HG03175 (cell line): ENCODE data around the gene PTN.

Experiments
- ATAC-seq: cut with Tn5 transposase; IDR thresholded peaks from one replicate; pipeline ENCODE4 v1.9.1; 2021; ENCODE audit warnings: mild to moderate bottlenecking, moderate library complexity; ENCODE audit not compliant: unreplicated experiment

Gene PTN

DNA sequence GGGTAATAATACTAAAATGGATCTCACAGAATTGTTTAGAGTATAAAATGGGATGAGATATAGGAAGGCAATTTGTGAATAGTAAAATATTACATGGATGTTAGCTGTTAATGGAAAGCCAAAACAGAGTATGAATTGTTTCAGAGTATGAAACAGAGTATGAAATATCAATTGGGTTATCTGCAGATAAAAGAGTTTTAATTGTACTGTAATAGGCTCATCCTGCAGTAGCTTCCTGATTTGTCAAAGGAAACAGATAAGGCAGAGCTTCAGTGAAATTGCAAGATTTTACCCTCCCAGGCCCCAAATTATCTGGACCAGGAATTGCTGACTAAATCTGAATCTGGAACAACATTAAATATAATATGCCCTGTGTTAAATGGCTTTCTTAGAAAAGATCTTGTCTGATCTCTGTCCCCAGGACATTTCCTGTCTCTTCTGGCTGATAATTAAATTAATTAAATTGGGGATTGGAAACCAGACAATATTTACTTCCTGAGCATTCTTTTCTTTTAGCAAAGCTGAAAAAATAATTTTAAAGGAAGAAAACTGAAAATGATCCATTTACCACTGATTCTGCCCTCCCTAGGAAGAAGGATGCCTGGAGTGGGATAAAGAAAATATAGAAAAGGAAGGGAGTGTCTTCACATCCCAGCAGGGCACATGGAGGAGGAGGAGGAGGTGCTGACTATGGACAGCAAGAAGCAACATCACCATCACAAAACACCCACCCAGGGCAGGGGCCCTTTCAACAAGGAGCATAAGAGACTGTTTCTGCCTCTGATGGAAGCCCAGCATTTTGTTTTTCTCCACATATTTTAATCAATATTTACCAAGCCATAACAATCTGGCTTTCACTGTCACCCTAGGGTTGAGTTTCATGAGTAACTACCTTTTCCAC, 18.5 kb downstream of the PTN start:
- no peak for ATAC-seq

DNA sequence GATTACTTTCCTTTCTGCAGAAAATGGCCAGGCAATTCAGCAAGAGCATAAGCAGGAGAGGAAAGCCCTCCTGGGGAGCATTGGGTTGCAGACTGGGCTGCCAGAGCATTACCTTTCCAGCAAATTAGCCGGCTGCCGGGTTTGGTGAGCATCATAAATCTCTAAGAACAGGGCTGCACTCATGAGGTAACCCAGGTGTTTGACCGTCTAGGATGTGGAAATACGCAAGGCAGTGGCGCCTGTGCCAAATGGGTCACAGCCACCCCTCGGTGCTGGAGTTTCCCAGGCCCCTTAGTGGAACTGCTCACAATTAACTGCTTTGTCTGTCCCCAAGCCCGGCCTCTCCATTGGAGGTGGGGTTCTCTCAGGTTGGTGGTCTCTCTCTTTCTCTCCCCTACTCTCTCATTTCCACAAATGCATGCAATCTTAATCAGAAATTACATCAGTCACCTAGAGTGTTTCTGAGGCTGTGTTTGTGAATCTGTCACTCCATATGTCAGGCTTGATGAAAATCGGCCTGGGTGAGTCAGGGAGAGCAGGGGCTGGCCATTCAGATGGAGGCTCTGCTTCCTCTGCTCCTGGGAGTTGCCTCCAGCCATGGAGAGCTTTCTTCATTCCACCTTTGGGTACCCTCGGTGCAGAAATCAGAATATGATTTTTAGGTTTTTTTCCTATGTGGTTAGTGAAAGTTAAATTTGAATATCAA, 26.7 kb downstream of the PTN start:
- no peak for ATAC-seq

DNA sequence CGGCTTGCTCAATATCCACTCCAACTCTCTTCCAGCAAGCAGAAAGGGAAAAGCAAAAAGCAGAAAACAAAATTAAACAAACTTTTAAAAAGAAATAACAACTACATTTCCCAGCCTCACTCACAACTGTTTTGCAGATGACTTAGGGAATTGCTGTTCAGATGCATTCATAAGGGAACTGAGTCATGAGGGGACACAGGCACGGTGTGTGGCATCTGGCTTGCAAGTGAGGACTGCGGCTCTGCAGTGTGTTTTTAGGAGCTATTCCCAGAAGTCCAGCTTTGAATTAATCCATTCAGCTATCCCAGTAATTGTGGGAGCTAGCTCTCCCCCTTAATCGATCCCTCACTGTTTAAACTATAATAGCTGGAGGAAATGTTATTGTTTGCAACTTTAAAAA, 30.3 kb downstream of the PTN start:
- ATAC-seq: no peak

DNA sequence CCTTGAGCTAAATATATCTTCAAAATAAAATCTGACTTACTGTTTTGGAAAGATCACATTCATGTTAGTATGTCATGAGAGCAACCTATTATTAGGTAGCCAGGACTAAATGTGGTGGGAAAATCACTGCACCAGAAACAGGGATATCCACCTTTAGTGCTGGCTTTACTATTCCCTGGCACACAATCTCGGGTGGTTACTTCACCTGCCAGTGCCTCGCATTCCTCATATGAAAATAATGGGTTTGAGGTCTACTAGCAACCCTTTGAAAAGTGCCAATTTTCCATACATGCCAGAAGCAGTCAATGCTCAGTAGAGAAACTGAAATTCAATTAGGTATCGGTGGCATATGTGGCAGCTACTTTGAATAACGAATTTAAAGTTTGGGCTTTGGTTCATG, 36.8 kb downstream of the PTN start:
- no peak for ATAC-seq

DNA sequence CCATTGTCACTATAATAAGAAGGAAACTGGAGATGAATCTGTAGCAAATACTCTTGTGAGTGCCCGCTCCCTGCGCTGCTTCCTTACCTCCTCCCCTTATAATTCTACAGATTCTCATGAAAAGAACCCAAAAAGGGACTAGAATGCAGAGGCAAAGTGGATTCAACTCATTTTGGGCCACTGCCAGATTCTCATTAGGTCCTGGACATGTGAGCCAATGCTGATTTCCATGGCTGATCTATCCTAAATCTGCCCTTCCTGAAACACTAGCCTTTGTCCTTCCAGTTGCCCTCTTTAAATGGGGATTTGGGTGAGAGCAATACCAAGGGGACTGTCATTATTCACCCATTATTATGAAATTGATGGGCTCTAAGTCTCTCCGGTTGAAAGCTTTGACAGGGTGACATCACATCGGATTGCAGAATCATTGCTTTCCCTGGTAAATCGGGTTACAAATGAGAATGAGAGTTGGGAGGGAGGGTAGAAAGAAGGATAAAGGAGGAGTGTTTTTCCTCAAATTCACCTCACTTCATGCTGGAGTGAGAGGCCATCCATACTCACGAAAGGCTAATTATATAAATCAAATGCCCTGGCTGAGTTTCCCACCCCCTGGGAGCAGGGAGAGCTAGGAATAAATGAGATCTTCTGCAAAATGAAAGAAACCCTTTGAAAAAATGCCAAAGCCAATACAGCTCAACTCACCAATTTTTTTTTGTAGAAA, 37.5 kb downstream of the PTN start:
- no peak for ATAC-seq

DNA sequence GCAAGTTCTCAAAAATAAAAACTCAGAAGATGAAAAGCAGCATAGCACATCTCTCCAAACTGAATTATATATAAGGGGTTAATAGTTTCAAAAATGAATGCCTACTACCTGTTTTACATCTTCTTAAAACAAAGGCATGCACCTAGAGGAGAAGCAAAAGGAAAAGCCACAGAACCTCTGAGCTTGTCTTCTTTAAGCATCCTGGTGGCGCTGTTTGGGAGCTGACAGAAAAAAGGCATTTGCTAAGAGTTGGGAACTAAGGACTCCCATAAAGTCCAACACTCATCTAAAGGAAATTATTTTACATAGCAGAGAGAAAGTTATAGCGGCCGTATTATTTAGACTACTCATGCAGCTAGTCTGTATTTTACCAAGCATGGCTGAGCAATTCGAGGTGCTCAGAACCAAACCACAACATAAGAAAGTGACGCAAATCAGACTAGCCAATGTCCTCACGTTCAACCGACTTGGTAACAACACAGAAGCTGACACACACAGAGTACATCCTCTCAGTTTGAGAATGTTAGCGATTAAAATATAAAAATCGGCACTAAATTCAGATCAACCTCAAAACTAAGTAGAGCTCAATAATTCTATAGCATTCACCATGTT, 38.8 kb downstream of the PTN start:
- no peak for ATAC-seq

DNA sequence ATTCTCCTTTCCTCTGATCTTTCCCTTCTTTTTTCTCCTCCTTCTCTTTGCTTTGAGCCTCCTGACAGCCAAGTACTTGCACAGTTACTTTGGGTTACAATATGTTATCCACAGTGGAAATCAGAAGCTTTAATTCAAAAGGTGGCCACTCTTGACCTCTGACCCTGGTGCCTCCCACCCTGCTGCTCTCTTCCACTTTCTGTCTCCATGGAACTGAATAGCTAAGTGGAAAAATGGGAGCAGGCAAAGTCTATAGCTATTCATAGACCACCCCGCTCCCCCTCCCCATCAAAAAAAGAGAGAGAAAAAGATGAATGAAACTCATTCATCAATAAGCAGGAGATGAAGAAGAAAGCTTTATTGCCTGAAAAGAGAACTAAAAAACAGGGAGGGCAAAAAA, 39.4 kb downstream of the PTN start:
- ATAC-seq: no peak

DNA sequence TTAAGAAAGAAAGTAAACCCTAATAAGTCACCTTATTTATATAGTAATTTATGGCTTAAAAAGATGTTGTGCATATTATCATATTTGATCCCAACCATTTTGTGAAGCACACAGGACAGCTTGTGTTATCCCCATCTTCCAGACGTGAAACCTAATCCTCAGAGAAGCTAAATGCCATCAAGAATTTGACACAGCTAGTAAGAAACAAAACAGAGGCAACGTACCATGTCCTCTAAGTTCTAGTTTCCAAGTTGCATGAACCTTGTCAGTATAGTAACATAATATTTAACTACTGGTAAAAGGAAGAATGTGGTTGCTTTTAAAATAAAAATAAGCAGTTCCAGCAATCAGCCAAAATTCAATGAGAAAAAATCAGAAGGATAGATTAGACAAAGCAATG, 41.5 kb downstream of the PTN start:
- ATAC-seq: no peak

DNA sequence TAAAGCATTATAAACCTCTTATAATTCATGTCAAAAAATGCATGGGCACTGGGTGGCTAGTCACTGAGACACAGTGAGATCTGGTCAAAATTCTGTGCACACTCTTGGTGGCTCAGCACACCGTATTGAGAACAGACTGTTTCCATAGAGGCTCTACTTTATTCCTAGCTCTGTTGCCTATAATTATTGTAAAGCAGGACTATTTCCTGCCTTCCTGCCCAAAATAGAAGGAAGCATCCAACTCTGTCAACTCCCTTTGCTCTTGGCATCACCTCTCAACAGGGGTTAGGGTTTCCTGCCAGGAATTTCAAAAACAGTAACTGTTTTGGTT, 45.1 kb downstream of the PTN start:
- no peak for ATAC-seq

DNA sequence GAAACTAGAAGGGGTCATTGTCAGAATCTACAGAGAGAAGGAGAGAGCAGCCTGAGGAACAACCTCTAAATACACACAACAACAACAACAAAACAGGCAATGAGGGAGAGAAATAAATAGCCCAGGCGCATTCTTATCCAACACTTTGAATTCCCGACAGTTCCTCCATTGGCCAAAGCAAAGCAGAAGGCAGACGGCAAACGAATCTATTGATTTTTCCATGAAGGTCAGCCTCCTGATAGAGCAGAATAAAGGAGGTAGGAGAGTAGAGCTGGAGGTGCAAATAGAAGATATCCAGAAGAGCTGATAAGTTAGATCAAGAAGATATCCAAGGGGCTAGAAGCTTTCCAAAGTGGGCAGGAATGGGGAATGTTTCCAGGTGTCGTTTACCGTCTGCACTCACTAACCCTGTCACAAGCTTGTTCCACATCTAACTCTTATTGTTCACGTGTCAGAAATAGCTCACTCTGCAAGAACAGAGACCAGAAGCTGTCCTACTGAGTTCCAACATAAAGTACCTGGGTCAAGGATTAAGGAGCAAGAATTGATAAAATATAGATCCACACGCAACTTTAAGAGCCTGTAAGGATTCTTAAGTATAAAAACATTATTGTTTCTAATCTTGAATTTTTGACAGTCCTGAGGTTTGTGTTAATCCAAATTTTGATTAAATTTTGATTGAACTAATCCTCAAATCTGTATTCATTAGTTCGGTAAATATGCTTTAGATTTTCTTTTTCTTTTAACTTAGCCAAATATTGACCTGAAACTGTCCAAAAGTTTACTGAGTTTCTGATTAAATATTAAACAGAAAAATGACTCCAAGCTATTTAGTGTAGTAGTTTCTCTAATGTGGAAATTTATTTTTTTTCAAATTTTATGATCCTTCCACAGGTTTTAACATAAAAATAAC, 45.7 kb downstream of the PTN start:
- ATAC-seq: no peak

DNA sequence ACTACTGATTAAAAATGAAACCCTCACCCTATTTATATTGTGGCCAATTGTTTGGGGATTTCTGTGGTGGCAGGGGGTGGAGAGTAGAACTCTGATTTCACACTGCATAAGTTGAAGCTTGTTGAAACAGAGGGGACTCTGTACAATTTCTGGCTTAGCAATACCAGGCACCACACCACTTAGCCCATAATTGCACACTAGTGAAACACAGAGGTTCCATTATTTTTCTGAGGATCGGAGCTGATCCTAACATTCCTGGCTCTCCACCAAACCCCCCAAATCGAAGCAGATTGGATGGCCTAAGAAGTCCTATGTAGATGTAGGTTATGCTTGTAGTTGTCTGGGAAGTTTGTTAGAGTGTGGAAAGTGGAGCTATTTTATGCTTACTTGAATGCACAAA, 47.0 kb downstream of the PTN start:
- ATAC-seq: no peak

DNA sequence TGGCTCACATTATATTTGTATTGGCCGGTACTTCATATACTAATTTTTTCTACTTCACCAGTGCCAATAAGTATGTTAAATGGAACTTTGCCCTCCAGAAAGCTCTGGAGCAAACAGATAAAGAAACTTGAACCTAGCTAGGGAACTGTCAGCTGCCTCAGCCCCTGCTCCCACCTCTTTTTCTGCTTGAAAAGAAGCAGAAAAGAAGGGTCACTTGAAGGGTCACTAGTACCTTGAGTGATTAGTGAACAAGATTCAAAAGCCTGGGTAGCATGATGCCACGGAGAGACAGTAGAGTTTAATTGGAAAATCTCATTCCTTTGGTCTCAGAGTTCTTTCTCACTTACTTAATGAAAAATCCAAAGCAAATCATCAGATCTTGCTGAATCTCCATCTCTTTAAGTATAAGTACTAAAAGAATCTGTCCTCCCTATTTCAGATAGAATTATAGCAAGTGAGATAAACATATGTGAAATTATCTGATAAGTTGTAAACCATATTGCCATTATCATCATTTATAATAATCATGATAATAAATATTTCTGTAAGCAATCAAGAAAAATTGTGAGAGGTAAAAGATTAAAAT, 47.7 kb downstream of the PTN start:
- no peak for ATAC-seq

DNA sequence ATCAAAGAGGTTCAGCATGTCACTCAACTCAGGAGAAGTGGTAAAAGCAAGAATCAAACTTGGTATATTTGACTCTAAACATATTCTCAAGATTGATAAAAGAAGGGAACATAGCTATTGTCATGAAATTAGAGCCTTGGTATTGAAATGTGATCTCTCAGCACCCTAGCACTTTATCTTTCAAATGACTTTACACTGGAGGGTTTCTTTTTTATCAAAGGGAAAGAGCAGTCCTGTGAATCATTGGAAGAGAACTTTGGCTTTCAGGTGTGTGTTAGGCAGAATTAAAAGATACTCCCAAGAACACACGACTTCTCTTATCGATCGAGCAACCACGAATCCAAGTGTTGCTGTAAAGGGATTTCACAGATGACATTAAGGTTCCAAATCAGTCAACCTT, 54.4 kb downstream of the PTN start:
- ATAC-seq: no peak

DNA sequence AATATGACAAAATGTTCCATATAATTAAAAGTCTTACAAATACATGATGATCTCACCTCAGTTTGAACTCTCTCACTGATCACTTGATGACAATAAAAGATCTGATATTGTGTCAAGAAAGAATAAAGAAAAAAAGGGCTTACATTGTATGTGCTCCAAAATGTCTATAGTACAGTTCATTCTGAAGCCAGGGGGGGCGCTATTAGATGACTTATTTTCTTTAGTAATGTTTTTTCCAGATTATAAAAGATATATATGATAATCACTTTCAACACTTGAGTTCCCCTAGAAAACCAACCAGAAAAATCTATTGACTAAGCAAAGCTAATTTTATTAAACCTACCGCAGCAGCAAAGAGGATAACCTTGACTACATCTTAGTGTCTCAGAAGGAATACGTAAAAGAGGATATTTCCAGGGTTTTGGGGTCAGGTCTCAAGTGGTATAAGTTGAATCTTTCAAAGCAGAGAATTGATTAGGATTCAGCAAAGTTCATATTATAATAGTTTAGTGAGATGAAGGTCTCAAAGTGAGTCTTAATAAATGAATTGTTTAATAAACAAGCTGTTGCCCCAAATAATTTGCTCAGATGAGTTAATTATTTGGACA, 55.8 kb downstream of the PTN start:
- ATAC-seq: no peak

DNA sequence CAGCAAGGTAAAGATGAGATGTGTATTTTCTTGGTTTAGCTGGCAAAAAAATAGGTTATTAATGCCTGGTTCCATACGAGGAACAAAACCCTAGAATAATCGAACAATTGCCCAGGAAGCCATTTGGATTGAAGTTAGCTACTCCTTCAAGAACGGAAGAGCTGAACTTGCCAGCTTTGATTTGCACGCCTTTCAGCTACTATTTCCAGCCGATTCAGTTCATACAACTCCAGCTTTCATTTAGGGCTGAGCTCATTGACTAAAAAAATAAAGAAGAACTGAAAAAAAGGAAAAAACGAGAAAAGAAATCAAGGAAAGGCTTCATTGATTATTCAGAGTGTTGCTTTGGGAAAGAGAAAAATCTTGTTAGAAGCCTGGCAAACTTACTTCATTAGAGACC, 60.4 kb downstream of the PTN start:
- no peak for ATAC-seq

DNA sequence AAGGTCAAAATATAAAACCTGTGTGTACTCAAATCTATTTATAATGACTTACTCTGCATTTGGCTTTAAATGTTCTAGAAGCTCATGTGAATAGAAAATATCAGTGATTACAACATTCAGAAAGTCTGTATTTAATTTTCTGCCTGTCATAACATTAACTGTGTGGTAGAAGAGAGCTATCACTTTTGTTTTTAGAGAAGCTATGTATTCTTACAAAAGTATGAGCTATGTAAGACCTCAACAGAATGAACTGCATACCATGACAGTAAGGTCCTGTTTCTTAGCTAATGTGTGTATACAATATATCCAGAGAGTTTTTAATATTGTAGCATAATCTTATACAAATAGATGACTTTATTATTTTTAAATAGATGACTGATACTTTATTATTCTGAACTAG, 61.5 kb downstream of the PTN start:
- ATAC-seq: no peak

DNA sequence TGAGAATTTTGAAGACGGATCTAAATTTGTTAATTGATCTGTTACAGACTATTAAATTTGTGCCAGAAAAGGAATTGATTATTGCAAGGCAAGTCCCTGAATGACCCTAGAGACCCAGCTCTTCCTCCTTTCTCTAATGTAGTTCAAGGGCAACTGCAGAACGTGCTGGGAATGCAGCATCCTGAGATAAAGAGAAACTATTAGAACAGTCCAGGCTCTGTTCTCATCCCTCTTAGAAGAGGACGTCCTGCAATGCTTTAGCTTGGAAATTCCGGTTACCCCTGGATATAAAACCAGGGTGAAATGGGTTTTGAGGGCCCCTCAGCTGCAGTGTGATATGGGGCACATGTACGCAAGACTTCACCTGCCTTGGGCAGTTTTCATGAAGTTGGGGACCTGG, 67.3 kb downstream of the PTN start:
- no peak for ATAC-seq

DNA sequence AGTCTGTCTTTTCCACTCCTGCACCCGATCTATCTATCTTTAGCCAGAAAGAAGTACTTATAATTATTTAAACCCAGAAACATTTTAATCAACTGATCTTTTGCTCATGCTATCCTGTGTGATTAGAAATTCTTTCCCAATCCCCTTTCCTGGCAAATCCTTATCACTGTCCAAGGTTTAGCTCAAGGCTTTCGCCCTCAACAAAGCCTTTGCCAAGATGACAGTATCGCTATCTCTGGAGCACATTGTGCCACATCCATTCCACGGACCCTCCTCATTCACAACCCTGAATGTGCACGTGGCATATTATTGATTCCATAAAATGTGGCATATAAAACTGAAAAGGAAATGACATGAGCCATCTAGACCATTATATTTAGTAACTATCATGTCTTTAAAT, 71.3 kb downstream of the PTN start:
- ATAC-seq: no peak

DNA sequence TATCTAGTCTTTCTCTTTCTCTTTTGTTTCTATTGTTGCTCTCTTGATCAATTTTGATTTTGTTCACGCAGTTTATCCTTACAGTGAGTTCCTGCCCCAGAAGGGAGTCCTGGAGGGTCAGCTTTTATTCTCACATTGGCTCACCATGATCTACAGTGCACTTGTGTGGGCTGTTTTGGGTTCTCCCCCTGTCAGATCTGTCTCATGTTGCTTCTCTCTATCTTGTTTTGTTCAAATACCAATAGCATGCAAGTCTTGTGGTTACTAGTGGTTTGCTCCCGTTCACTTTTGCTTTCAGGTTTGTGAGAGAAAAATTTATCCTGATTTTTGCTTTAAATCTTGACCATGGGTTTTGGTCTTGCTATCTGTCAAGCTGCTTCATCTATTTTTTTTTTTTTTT, 74.3 kb downstream of the PTN start:
- no peak for ATAC-seq
